ENCODE results near the gene HACD1. TPM values are rescaled to one million over a fixed set of nuclear protein-coding genes. Genes with fewer than 3 reads are reported as not detected.

HACD1 gene
- total RNA-seq, 1 donor from 2014 or later: not detected

DNA sequence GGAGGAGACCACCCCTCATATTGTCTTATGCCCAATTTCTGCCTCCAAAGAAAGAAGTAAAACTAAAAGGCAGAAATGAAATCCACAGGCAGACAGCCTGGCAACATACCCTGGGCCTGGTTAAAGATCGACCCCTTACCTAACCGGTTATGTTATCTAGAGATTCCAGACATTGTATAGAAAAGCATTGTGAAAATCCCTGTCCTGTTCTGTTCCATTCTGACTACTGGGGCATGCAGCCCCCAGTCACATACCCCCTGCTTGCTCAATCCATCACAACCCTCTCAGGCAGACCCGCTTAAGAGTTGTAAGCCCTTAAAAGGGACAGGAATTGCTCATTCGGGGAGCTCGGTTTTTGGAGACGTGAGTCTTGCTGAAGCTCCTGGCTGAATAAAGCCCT, 29.9 kb downstream of the HACD1 start:
- intact Hi-C loops (cut with micrococcal nuclease): loop anchor here (5.0 kb wide), 1 partner anchor 135 kb away; the partner anchor contains the start of gene ST8SIA6

DNA sequence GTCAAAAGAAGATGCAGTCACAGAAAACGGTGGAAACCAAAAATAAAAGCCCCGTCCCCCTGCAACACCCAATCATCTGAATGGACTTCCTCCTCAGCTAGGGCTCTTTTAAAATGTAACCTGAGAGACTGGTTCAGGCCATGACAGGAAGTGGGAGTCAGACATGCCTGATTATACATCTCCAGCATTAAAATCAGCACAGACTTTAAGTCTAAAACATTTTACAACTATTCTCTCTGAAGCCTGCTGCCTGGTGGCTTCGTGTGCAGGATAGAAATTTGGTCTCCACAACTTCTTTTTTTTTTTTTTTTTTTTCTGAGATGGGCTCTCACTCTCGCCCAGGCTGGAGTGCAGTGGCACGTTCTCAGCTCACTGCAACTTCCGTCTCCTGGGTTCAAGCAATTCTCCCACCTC, 30.3 kb downstream of the HACD1 start:
- intact Hi-C loops (cut with micrococcal nuclease): loop anchor here (5.0 kb wide), 1 partner anchor 135 kb away; the partner anchor contains the start of gene ST8SIA6

DNA sequence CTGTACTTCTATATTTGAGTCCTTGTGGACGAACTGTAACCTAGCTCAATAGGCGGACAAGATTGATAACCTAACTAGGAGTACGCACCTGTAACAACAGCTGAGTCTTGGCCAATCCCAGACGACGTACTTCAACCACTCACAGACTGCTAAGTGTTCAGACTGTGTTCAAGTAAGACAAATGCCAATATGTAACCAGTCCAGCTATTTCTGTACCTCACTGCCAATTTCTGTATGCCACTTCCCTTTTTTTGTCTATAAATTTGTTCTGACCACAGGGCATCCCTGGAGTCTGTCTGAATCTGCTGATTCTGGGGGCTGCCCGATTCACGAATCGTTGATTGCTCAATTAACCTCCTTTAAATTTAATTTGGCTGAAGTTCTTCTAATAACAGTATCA, 32.2 kb downstream of the HACD1 start:
- intact Hi-C loops (cut with micrococcal nuclease): loop anchor here (1.0 to 5.0 kb wide), 2 partner anchors 12 to 133 kb away; partner anchors contain the start of gene ST8SIA6

GRCh38 chr10:17580885-17581284, 36.3 kb downstream of the HACD1 start:
- intact Hi-C loops (cut with micrococcal nuclease): no loop called here

DNA sequence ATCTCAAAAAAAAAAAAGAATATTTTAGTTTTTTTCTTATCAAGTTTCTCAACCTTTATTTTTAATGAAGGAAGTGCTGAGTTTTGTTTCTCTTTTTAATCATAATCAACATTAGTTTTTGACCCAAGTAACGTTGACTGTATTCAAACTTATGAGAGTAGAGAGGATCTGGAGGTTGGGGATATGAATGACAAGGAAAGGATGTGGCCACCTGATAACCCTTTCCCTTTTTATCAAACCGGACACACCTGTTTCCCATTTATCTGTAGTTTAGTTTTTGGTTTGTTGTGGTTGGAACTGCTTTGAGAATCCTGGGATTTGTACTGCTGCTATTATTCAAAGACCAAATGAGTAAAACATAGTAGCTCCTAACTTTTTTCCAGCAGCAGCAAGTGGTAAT, 38.6 kb downstream of the HACD1 start:
- intact Hi-C loops (cut with micrococcal nuclease): no loop called here

GRCh38 chr10:17576768-17577167, 40.4 kb downstream of the HACD1 start:
- intact Hi-C loops (cut with micrococcal nuclease): no loop called here

- intact Hi-C loops (cut with micrococcal nuclease): no loop called here
These were observed 52.3 kb downstream of the HACD1 start for GRCh38 chr10:17564911-17565310.

DNA sequence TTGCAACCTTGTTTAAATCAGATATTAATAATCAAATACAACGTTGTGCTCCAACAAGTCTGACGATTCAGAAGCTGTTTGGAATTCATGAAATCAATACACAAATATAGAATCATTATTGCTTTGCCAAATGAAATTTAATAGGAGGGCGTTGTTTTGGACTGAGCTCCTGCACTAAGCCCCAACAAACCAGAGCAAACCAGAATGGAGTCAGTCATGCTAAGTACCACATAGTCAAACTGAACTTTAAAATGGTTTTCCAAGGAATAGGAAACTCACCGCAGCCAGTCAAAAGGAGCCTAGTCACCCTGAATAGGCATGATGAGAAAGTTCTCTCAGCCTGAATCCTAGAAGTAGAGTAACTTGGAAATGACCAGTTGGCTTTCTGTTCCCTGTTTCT, 53.7 kb downstream of the HACD1 start:
- intact Hi-C loops (cut with micrococcal nuclease): no loop called here

DNA sequence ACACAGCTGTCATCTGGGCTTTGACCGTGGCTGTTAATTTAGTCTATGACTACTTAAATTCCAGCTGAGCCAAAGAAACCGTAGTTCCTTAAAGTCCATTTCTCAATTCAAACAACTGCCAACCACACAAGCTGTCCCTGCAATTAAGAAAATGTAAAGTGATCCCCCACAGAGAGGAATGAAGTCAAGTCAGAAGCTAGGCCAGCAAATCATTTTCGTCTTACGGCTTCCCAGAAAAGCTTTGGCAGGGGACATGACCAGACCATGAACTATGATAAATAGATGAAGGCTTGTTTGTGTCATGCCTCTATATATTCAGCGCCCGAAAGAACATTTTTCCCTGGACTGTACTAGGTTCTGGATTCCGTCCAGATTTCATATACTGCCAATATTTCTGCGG, 54.6 kb downstream of the HACD1 start:
- intact Hi-C loops (cut with micrococcal nuclease): no loop called here

DNA sequence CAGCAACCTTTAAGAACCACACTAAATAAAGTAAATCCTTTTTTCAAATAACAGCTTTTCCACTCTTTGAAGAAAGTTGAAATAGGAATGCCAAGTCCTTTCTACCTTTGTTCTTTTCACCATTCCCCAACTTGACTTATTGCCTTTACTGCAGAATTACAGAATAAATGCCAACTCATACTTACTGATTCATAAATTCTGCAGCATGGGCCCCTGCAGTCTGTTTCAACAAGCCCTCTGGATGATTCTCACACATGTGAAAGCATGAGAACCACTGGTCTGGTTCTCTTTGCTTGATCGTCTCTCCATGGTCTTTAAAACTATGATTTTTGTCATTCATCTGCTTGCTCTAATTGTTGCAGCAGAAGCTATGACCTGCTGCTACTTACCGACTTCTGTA, 56.1 kb downstream of the HACD1 start:
- intact Hi-C loops (cut with micrococcal nuclease): no loop called here

GRCh38 chr10:17557459-17557858, 59.7 kb downstream of the HACD1 start:
- intact Hi-C loops (cut with micrococcal nuclease): no loop called here

- intact Hi-C loops (cut with micrococcal nuclease): no loop called here
These were observed 68.4 kb downstream of the HACD1 start for GRCh38 chr10:17548770-17549169.

DNA sequence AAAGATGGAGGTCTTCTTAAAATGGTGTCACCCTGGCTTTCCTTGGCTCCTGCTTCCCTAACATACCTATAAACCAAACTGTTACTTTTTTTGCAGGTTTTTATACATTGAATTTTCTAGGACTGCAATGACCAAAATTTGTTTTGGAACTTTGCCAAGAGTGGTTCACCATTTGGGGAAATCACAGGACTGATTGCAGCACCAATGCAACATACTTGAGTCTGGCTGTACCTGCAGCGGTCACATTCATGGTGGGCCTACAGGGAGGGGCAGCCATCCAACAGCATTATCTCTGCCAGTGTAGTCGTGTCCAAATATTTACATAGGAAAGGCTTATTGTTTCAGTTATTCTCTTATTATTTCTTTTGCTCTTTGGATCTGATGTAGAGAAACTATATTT, 69.0 kb downstream of the HACD1 start:
- intact Hi-C loops (cut with micrococcal nuclease): no loop called here

- intact Hi-C loops (cut with micrococcal nuclease): no loop called here
These were observed 70.1 kb downstream of the HACD1 start for GRCh38 chr10:17547060-17547459.

DNA sequence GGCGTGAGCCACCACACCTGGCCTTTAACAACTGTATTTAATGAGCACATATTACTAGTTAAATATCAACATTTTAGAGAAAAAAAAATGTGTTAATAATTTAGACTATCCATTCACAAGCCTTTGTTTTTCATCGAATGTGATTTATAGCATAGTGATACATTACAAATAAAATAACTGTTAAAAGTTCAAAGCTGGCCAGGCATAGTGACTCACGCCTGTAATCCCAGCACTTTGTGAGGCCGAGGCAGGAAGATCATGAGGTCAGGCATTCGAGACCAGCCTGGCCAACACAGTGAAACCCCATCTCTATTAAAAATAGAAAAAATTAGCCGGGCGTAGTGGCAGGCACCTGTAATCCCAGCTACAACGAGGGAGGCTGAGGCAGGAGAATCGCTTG, 72.7 kb downstream of the HACD1 start:
- intact Hi-C loops (cut with micrococcal nuclease): no loop called here

Other genes with a start within 250 kb of the HACD1 start
- gene ST8SIA6, start 162.8 kb downstream of the HACD1 start, total RNA-seq: 0.34 and 1.1 TPM in 2 replicates
- gene STAM, start 26.8 kb upstream of the HACD1 start, total RNA-seq: 25.0 and 29.5 TPM in 2 replicates
- gene TMEM236, start 134.8 kb upstream of the HACD1 start, total RNA-seq: 0.02 and 0.07 TPM in 2 replicates
- not detected in 2 replicates for gene MRC1, start 192.0 kb upstream of the HACD1 start, total RNA-seq

Measured in T-helper 1 cell treated with Interleukin-12 subunit alpha and Interleukin-12 subunit beta and Interleukin-4 antibody, amounts not matched to agents 30 ng/mL and 1 ng/mL, for 36 hours (primary cell).